ENCODE results near the gene MCC.

MCC gene

DNA sequence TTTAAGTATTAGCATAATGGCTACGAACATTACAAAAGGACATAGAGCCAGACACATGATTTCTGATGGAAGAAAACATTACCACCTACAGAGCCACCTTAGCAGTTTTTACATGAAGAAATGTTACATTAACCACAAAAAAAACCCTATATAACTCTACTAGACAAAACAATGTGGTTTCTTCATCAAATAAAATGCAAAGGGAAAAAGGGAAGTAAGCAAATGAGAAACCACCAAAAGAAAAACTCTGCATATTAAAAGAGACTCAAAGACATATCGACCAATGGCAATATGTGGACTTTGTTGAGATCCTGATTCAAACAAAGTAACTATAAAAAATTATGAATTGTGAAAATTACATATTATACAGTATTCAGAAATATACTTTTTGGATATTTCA, 186.1 kb downstream of the MCC start:
- no peak for DNase-seq

DNA sequence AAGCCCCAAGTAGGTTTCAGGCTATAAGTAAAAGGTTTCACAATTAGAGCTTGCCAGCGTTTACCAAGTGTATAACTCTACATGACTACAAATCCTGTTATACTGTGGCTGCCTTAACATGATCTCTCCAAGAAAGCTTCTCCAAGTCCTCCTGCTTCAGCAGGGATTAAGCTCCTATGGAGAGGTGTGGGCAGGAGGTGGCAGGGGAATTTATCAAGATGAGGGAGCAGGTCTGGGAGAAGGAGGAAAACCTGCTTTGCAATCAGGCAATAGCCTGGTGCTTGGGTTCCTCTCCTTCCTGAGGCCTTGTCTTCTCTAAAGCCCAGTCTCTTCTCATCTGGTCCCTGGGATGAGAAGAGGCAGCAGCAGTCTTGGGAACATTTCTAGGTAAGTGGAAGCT, 188.7 kb downstream of the MCC start:
- DNase-seq = no peak

DNA sequence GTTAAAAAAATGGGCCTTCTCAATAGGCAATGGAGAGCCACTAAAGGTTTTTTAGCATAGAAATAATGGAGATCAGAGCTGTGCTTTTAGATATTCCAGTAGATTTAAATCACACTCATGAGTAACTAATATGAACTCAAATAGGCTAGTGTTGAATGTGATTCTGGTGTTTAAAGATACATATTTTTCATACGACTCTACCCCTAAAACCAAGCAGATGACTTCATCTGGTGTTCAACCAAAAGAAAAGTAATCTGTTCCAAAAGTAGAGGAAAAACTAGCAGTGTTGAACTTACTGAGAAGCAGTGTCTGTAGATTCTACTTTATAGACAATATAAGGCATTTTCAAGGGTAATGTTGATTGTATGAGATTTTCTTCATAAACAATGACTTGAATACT, 191.6 kb downstream of the MCC start:
- no peak for DNase-seq

DNA sequence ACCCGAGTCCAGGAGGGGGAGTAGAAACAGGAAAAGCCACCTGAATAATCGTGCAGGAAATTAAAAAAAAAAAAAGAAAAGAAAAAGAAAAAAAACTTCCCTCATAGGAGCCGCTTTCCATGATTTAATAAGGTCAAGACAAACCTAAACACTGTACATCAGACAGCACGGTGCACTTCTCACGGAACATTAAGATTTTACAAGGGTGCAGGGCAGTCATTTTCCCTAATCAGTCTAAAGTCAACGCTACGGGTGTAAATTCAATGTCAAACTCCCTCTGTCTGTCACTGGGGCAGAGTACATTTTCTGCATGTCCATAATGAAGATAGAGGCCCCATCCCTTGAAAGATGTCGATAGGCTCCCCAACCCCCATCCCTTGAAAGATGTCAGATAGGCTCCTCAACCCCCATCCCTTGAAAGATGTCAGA, 193.1 kb downstream of the MCC start:
- DNase-seq = no peak

DNA sequence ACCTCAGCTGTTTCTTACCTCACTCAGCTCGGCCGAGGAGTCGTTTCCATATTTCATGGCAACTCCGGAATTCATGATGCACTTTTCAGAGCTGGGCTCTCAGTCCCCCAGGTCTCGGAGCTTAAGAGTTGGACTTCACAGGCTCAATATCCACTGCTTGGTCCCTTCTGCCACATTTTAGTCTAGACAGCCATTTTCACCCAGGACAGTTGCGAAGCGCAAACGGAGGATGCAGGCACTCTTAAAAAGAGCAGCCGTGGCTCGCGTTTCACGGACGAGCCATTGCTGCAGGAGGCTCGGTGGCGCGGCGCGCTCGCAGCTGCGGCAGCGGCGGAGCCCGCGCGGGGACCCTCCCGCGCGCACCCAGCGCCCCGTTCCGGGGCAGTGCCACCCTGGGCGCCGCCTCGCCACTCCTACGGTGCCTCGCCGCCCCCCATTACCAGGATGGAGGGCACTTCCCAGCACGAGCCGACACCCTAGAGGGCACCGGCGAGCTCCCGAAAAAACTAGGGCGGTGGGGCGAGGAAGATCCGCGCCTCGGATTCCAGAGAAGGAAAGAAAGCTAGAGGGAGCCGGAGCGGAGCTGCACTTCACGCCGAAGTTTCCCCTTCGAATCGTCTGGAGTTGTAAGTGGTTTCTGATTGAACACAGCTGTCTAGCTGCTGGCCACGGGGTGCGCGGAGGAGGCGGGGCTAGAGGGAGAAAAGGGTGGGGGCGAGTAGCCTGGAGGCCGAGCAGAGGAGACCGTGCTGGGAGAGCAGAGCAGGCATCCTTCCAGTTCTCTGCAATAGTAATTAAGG, 193.7 kb downstream of the MCC start:
- peak; percentile 11 for DNase-seq

DNA sequence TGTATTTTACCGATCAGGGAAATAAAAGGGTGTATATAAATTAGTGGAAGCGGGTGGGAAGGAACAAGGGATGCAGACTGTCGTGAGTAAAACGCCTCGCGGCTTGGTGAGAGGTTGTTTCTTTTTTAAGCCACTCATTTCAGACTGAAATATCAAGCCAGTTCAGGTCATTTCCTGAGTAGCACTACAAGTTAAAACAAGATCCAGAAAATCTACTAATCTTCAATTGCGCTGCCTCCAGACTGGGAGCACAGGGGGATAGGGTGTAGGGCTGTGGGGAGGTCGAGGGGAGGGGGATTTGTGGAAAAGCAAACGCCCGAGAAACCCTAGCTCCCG, 194.3 kb downstream of the MCC start:
- DNase-seq = no peak

DNA sequence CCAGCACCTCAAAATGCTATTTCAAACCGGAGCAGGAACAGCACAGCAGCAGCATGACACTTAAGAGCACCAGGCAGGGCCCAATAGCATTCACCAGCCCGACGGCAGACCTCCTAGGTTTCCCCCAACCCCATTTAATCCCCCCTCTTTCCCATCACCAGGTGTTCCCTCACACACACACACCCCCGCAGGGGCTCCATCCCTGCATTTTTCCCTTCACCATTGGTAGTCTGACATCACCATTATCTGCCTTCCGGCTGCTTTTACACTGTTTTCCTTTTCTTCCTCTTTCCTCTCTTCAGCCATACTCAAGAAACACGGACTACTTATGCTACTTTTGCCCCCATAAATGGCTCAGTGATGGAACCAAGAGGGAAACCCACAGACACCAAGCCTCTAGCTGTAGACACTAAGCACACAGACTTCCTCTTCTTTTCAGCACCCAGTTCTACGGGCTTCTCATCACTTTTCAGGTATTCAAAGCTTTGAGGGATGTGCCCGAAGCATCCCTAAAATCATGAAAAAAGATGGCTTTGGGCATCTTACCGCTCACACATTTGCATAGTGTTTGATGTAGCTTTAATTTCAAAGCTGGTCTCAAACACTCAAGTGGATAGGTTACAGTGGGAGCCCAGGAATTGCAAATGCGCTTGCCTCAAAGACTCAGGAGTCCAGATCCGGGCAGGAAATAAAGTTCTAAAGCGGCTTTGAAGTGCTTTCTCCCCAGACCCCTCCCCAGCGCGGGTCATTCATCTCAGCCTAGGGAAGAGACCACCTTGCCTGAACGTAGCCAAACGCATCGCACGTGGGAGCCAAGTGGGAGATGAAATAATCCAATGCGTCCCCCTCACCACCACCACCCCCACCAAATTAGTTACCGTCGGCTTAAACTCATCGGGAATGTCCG, 194.9 kb downstream of the MCC start:
- DNase-seq = no peak

DNA sequence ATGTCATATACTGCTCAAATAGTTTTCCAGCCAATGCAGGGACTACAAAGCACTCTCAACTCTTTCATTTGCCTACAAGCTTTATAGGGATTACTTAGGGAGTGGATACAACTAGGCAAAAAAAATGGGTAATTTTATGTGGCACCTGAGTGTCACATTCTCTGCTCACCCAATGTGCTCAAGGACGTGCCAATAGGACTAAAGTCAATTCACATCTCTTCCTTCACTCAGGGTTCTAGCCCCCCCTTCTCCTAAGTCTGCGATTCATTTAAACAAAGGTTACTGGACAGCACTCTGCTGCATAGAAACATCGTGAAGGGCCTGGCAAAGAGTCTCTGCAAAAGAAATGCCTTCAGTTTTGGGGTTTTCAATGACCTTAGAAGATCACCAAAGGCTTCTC, 195.8 kb downstream of the MCC start:
- no peak for DNase-seq

DNA sequence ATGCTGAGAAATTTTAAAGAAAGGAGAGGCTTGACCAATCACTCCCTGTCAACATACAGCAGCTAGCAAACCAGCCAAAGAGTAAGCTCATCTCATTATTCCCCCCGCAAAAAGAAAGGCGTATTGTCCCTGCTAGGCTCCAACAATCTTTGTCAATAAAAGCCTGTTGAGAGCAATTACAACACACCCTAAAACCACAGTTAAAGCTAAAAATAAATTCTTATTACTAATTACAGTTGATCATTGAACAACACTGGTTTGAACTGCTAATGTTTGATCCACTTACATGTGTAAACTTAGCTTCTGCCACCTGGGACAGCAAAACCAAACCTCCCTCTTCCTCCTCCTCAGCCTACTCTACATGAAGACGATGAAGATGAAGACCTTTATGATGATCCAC, 204.7 kb downstream of the MCC start:
- DNase-seq = no peak

DNA sequence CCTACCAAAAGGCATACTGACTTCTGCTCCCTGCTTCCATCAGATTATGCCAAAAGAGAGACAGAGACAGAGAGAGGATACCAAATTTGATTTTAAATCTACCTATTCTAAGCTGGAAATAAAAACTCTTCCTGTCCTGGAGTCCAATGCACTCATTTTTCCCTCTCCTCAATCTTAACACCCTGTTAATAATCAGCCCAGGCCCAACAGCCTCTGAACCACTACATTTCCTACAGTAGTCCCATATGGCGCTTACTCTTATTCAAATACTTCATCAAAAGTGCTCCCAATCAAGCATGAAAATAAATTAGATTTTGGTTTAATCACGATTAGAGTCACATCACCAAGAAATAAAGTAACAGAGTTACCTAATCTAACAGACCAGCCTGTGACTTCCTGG, 205.8 kb downstream of the MCC start:
- DNase-seq = no peak

DNA sequence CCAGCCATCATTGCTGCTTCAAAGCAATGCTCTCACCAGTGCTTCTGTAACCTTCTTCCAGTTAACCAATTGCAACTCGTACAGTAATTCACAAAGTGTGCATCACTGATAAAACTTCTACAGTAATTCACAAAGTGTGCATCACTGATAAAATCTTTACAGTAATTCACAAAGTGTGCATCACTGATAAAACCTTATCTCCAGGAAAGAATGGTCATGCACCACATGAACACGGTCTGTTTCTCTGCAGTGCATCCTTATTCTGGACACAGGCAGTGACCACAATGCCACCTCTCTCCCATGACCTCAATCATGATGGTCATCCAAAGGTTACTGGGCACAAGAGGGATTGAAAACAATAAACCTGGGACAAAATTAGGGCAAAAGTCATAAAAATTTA, 207.1 kb downstream of the MCC start:
- DNase-seq = no peak

DNA sequence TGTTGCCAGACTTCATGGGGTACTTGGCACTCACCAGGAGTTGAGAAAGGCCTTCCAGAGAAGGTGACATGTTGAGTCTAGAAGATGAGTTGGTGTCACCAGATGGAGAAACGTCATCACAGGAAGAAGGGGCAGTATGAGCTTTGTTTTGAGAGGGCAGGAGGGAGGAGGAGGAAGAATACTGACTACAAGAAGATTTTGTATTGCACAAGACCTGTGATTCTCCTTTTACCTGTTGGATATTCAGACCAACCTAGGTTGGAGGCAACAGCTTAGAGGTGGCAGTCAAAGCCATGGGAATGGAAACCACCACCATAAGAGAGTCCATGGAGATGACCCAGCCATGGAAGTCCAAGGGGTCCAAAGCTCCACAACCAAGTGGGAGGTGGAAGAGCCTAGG, 207.7 kb downstream of the MCC start:
- no peak for DNase-seq

DNA sequence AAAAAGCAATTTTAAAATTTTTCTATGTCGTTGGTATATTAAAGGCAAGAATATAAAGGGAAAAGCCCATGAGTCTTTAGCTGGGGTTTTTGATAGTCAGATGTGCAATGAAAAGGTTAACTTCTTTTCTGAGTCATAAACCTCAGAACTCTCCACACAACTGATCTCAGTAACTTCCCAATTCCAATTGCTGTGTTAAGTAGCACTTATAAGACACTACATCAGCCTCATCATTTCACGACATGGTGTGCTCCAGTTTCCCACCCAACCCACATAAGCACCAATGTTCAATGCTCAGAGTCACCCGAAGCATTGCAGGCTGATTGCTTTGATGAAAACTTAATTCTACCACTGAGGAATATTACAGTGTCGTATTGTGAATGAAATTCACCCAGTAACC, 209.3 kb downstream of the MCC start:
- no peak for DNase-seq

DNA sequence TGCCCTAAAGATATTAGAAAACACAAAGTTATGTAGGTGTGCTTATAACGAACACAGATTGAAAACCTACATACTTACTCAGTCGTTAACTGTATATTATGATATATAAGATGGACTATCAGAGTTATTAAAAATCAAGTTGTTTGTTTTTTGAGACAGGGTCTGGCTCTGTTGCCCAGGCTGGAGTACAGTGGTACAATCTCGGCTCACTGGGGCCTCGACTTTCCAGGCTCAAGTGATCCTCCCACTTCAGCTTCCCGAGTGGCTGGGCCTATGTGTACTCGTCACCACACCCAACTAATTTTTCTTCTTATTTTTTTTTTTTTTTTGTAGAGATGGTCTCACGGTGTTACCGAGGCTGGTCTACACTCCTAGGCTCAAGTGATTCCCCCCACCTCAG, 211.8 kb downstream of the MCC start:
- no peak for DNase-seq

DNA sequence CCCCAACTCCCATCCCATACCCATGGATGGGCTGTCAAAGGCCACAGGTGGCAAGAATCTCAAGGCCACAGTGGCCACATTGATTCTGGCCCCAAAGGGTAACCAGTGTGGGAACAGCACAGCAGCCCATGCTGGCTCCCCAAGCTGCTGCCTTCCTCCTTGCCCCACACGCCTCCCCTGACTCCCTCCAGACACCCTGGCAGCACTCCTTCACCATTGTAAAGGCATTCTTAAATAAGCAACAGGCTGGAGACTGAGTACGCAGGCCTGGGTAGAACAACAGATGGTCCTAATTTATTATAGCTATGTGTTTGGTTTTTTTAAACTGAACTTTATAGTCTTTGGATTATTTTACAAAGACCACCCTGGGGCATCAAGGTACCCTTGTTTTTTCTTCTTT, 212.3 kb downstream of the MCC start:
- no peak for DNase-seq

DNA sequence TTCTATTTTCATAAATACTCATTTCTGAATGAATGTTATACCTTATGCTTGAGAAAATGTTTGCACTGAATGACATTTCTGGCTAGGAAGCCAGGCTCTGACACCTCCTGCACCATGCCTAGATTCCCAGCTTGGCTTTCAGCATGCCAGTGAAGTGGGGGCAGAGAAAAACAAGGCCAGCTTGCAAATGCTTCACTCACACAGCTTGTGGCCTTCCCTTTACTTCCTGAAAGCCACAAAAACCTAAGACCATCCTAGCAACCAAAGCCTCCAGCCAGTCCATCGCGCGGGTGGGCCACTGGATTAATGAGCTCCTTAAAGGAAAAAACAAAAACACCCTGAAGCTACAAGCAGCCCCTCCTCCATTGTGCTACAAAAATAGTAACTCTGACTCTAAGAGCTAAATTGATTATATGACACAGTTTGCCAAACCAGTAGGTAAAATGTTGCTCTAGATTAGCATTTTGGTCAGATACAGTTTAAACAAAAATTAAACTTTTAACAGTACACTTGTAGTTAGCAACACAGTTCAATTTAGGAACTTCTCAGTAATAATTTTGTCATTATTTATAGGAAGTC, 213.3 kb downstream of the MCC start:
- no peak for DNase-seq

DNA sequence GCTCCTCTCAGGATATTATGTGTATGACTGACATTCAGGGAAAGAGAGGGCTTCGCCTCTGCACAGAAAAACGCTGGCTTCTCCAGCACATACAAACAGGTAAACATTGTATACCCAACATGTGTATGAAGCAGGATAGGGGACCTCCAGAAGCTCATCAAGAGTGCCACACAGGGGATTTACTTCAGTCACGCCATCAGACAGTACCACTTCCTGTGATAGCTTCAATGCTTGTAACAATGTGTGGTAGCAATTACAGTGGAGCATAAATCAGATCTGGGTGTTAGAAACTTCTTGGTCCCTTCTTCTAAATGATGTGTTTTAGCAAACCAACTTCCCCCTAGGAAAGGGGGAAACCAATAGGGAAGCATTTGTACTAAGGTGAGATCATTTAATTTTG, 214.3 kb downstream of the MCC start:
- DNase-seq = no peak

DNA sequence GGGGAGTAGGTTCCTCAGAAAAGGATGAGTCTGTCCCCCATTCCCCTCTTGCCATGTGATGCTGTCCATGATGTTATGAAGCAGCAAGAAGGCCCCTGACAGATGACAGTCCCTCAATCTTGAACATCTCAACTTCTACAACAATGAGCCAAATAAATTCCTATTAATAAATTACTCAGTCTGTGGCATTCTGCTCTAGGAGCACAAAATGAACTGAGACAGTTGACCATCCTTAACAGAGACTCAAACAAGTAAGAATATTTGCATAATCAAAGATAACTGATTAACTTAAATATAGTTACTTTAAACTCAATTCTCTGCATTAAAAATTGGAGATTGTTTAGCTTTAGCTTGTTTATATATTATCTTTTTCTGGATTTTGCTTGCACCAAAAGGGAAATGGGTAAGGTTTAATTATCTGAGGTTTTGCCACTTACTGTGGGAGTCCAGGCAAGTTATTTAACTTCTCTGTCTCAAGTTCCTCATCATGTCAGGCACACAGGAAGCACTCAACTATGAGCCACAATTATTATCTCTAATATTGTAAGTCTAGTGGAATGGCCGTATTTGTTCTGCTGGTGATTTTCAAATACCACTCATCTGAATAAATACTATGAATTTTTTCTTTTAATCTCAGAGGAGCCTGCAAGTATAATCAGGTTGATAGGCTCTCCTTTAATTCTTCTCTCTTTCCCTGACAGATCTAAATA, 216.4 kb downstream of the MCC start:
- no peak for DNase-seq

DNA sequence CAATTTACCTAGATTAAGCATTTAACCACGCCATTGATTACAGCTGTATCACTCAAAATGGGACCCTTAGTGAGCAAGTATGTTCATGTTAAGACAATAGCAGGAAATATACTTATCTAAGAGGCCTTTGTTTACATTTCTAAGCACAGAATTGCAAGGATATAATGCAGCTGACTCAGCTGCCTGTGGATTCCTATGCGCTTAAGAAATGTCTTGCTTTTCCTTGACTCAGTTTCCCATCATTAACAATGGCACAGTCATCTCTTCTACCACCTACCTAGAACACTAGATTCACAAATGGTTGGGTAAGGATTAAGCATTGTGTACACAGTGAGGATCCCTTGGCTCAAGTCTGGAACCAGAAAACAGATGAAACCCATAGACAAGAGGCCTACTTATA, 217.2 kb downstream of the MCC start:
- DNase-seq = no peak

DNA sequence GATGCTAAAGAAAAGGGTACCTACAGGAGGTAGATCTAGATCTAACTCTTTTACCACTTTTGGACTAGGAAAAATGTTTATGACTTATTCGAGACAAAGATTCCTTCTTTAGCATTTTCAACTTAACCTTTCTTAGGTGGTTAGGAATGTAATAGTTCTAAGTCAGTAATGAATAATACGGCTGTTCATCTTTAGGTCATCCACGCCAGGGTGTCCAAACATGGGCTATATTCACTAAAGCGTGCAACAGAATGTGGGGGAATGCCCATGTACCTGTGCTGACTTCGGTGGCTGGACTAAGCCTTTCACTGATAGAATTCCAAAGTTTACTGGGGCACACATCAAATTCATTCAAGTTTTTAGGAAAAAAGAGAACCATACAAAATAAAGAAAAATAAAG, 218.2 kb downstream of the MCC start:
- DNase-seq = no peak

DNA sequence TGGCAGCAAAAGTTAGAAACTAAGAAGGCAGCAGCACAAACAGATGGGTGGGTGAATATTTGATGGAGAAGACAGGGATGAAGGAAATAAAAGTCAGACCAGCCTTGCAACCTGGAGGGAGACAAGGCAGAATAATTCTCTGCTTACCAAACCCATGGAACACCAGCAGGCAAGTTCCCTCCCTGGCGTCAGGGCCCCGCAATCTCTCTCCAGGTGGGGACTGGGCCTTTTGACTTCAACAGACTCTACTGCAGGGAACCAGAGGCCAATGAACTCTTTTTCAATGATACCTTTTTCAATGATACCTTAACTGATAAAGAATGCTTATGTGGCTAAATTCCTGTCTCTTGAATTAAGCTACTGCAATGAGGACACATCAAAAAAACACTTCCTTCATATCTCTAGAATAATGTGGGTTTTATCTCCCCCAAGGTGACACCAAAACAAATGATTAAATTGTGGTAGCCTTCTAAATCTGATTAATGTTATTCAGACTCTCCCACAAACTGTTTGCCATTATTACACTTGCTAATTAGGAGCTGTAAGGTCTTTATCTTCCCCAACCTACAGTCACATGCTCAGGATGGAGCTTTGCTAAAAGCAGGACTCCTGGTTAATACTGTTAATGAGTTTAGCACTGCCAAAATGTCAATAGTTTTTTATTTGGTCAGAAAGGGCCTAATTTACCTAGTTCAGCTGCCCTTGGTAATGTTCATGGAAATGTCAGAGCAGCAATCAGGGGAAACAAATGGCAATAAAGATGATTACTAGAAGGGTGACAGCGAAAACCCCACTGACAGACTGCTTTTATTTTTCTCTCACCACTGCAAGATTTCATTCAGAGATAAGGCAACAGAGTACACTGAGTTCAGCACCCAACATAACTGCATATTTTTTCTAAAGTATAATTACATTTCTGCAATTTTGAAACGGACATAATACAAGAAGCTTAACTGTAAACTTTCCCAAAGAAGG, 218.9 kb downstream of the MCC start:
- no peak for DNase-seq

DNA sequence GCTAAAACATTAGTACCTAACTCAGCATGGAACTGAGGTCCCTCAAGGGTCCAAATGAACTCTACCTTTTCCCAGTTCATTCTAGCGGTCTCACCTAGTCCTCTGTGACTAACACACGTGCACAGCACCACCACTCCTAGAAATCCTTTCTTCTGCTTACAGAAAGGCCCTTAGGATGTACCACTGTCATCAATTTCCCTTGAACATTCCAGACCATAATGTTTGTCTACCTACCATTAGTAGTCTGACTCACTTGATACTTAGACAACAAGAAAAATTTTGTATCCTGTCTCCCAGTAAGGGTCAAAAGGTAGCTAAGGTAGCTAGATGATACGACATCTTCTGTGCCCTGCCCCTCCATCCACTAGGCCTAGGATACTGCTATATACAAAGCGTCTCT, 220.0 kb downstream of the MCC start:
- no peak for DNase-seq

Measured in NCI-H1417 treated with DMSO at 0.1 percent for 48 hours (cell line).